HG03442 (cell line): ENCODE data around the gene C1QTNF2.
"Not testable (repeated sequence)": the region's sequence is repeated elsewhere in the genome, so short reads cannot be mapped to it uniquely, and the experiment has no call there.

ENCODE experiments used
- ATAC-seq: cut with Tn5 transposase; IDR thresholded peaks from one replicate; pipeline ENCODE4 v1.9.1; 2021; ENCODE audit warnings: mild to moderate bottlenecking, moderate library complexity; ENCODE audit not compliant: unreplicated experiment

C1QTNF2 gene

GRCh38 chr5:160347448-160347847 is 23.0 kb downstream of the C1QTNF2 start:
- ATAC-seq: no peak

GRCh38 chr5:160342413-160342941 is 27.9 kb downstream of the C1QTNF2 start:
- ATAC-seq: no peak

GRCh38 chr5:160341309-160341870 is 29.0 kb downstream of the C1QTNF2 start:
- ATAC-seq: no peak

- not testable (repeated sequence) for ATAC-seq
These were observed 29.9 kb downstream of the C1QTNF2 start for GRCh38 chr5:160340513-160340912.

GRCh38 chr5:160339406-160340130 is 30.9 kb downstream of the C1QTNF2 start:
- ATAC-seq: no peak

GRCh38 chr5:160334716-160335115 is 35.7 kb downstream of the C1QTNF2 start:
- ATAC-seq: not testable (repeated sequence)

GRCh38 chr5:160333721-160334120 is 36.7 kb downstream of the C1QTNF2 start:
- ATAC-seq: no peak

GRCh38 chr5:160330212-160330611 is 40.2 kb downstream of the C1QTNF2 start:
- no peak for ATAC-seq

GRCh38 chr5:160327818-160328217 is 42.6 kb downstream of the C1QTNF2 start:
- ATAC-seq: no peak

- ATAC-seq: no peak
These were observed 43.4 kb downstream of the C1QTNF2 start for GRCh38 chr5:160326981-160327380.

- ATAC-seq: no peak
These were observed 44.7 kb downstream of the C1QTNF2 start for GRCh38 chr5:160325716-160326115.

- no peak for ATAC-seq
These were observed 45.5 kb downstream of the C1QTNF2 start for GRCh38 chr5:160324886-160325285.

- no peak for ATAC-seq
These were observed 52.0 kb downstream of the C1QTNF2 start for GRCh38 chr5:160318409-160318808.

- no peak for ATAC-seq
These were observed 53.0 kb downstream of the C1QTNF2 start for GRCh38 chr5:160317434-160317833.

GRCh38 chr5:160315968-160316367 is 54.5 kb downstream of the C1QTNF2 start:
- no peak for ATAC-seq

- ATAC-seq: no peak
These were observed 57.3 kb downstream of the C1QTNF2 start for GRCh38 chr5:160312960-160313727.

- peak; percentile 43 for ATAC-seq
These were observed 58.1 kb downstream of the C1QTNF2 start, which contains the start of gene CCNJL for GRCh38 chr5:160312134-160312959. Gene CCNJL (minus strand): TSS chr5:160312564. CDS start chr5:160311923, 641 bp downstream.

GRCh38 chr5:160311491-160312133 is 58.8 kb downstream of the C1QTNF2 start:
- ATAC-seq: peak; percentile 8

GRCh38 chr5:160310552-160311295 is 59.7 kb downstream of the C1QTNF2 start:
- ATAC-seq: no peak
